Measurements from ENCODE around the gene BRINP3.

Gene BRINP3

GRCh38 chr1:190049314-190049713 lies 428.4 kb downstream of the BRINP3 start:
- no peak for TF ChIP-seq POLR2A (IDR thresholded peaks at IDR 0.05; ENCODE audit: extremely low read depth, insufficient read length)
- TF ChIP-seq, protein P1, sequence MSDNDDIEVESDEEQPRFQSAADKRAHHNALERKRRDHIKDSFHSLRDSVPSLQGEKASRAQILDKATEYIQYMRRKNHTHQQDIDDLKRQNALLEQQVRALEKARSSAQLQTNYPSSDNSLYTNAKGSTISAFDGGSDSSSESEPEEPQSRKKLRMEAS (IDR thresholded peaks at IDR 0.05; ENCODE audit: low read depth, low read length): no peak
- TF ChIP-seq, protein P2, sequence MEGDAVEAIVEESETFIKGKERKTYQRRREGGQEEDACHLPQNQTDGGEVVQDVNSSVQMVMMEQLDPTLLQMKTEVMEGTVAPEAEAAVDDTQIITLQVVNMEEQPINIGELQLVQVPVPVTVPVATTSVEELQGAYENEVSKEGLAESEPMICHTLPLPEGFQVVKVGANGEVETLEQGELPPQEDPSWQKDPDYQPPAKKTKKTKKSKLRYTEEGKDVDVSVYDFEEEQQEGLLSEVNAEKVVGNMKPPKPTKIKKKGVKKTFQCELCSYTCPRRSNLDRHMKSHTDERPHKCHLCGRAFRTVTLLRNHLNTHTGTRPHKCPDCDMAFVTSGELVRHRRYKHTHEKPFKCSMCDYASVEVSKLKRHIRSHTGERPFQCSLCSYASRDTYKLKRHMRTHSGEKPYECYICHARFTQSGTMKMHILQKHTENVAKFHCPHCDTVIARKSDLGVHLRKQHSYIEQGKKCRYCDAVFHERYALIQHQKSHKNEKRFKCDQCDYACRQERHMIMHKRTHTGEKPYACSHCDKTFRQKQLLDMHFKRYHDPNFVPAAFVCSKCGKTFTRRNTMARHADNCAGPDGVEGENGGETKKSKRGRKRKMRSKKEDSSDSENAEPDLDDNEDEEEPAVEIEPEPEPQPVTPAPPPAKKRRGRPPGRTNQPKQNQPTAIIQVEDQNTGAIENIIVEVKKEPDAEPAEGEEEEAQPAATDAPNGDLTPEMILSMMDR (IDR thresholded peaks at IDR 0.05; ENCODE audit: low read depth, low read length): no peak
- no peak for TF ChIP-seq MYC (IDR thresholded peaks at IDR 0.05; ENCODE audit: low read depth, low read length)
- H3K4me3 ChIP-seq (ENCODE audit: low read depth, low read length): no peak overlapping the region
- DNase-seq (ENCODE audit: low read depth): no peak
